H9 (cell line): ENCODE results near the gene POMZP3. TPM values are rescaled to one million over a fixed set of nuclear protein-coding genes. Genes with fewer than 3 reads are reported as not detected.
"Not testable (repeated sequence)": the region's sequence is repeated elsewhere in the genome, so short reads cannot be mapped to it uniquely, and the experiment has no call there.

Experiments
- DNase-seq: peaks from one replicate; pipeline ENCODE4 v3.0.0-alpha.2; 2017
- H2AFZ ChIP-seq: one replicate; pipeline ENCODE4 v1.6.1; 2013; ENCODE audit warnings: mild to moderate bottlenecking, low read length, control low read depth, moderate library complexity
- H2AK5ac ChIP-seq: 2 replicates; pipeline ENCODE4 v1.6.1; 2013; ENCODE audit warnings: low read length, control low read depth, mixed read lengths; ENCODE audit not compliant: insufficient read length
- H2BK120ac ChIP-seq: one replicate; pipeline ENCODE4 v1.6.1; 2013; ENCODE audit warnings: low read depth, mild to moderate bottlenecking, low read length, control low read depth, inconsistent platforms; ENCODE audit not compliant: poor library complexity, severe bottlenecking
- H2BK12ac ChIP-seq: 2 replicates; pipeline ENCODE4 v1.6.1; 2013; ENCODE audit warnings: low read length, control low read depth, mixed read lengths, low read depth; ENCODE audit not compliant: insufficient read length
- H2BK15ac ChIP-seq: 2 replicates; pipeline ENCODE4 v1.6.1; 2013; ENCODE audit warnings: low read depth, low read length, control low read depth
- H2BK20ac ChIP-seq: one replicate; pipeline ENCODE4 v1.6.1; 2013; ENCODE audit warnings: low read depth, mild to moderate bottlenecking, low read length, control low read depth, inconsistent platforms; ENCODE audit not compliant: poor library complexity, severe bottlenecking
- H2BK5ac ChIP-seq: 2 replicates; pipeline ENCODE4 v1.6.1; 2013; ENCODE audit warnings: low read length, control low read depth, mixed read lengths; ENCODE audit not compliant: insufficient read length
- H3K14ac ChIP-seq: 2 replicates; pipeline ENCODE4 v1.6.1; 2013; ENCODE audit warnings: low read length, control low read depth; ENCODE audit not compliant: insufficient read depth
- H3K18ac ChIP-seq: 2 replicates; pipeline ENCODE4 v1.6.1; 2013; ENCODE audit warnings: low read depth, mild to moderate bottlenecking, mixed read lengths, low read length, control low read depth; ENCODE audit not compliant: insufficient read length
- H3K23ac ChIP-seq: 2 replicates; pipeline ENCODE4 v1.6.1; 2013; ENCODE audit warnings: low read length, control low read depth, mixed read lengths, low read depth; ENCODE audit not compliant: insufficient read length
- H3K23me2 ChIP-seq: 2 replicates; pipeline ENCODE4 v1.6.1; 2013; ENCODE audit warnings: low read depth, mild to moderate bottlenecking, mixed read lengths, low read length, control low read depth; ENCODE audit not compliant: insufficient read length, poor library complexity, severe bottlenecking
- H3K27ac ChIP-seq: 2 replicates; pipeline ENCODE4 v1.5.1; 2013; ENCODE audit warnings: low read length, control low read depth, mixed read lengths, low read depth; ENCODE audit not compliant: insufficient read length
- H3K27me3 ChIP-seq: 2 replicates; pipeline ENCODE4 v1.6.1; 2013; ENCODE audit warnings: low read length, control low read depth, inconsistent platforms; ENCODE audit not compliant: insufficient read depth
- H3K4ac ChIP-seq: 2 replicates; pipeline ENCODE4 v1.6.1; 2013; ENCODE audit warnings: low read depth, mild to moderate bottlenecking, control low read depth, inconsistent platforms, low read length, moderate library complexity
- H3K4me1 ChIP-seq: 2 replicates; pipeline ENCODE4 v1.6.1; 2013; ENCODE audit warnings: low read length, control low read depth, inconsistent platforms; ENCODE audit not compliant: insufficient read depth
- H3K4me2 ChIP-seq: 2 replicates; pipeline ENCODE4 v1.6.1; 2013; ENCODE audit warnings: low read length, control low read depth, mixed read lengths; ENCODE audit not compliant: insufficient read length, insufficient read depth
- H3K56ac ChIP-seq: 2 replicates; pipeline ENCODE4 v1.6.1; 2013; ENCODE audit warnings: low read depth, mild to moderate bottlenecking, mixed read lengths, low read length, control low read depth; ENCODE audit not compliant: insufficient read length
- H3K79me1 ChIP-seq: 2 replicates; pipeline ENCODE4 v1.6.1; 2013; ENCODE audit warnings: low read depth, mild to moderate bottlenecking, moderate library complexity, low read length, control low read depth, inconsistent platforms; ENCODE audit not compliant: insufficient read depth, poor library complexity, severe bottlenecking
- H3K79me2 ChIP-seq: 2 replicates; pipeline ENCODE4 v1.6.1; 2013; ENCODE audit warnings: low read length, control low read depth, inconsistent platforms; ENCODE audit not compliant: insufficient read depth
- H3K9ac ChIP-seq: 2 replicates; pipeline ENCODE4 v1.6.1; 2013; ENCODE audit warnings: low read length, control low read depth, mixed read lengths; ENCODE audit not compliant: insufficient read length; ENCODE audit errors: extremely low read depth
- H3K9me3 ChIP-seq: one replicate; pipeline ENCODE4 v1.6.1; 2013; ENCODE audit warnings: low read depth, low read length, inconsistent platforms; ENCODE audit not compliant: control insufficient read depth
- H3T11ph ChIP-seq: one replicate; pipeline ENCODE4 v1.6.1; 2013; ENCODE audit warnings: mild to moderate bottlenecking, low read length, control low read depth, inconsistent platforms
- H4K20me1 ChIP-seq: one replicate; pipeline ENCODE4 v1.6.1; 2013; ENCODE audit not compliant: control insufficient read depth, insufficient read length, insufficient read depth
- H4K5ac ChIP-seq: 2 replicates; pipeline ENCODE4 v1.6.1; 2013; ENCODE audit warnings: low read depth, mild to moderate bottlenecking, mixed read lengths, low read length, control low read depth; ENCODE audit not compliant: insufficient read length
- H4K8ac ChIP-seq: replicated peaks from 2 replicates; pipeline ENCODE4 v1.6.1; 2013; ENCODE audit warnings: low read length, control low read depth, mixed read lengths, low read depth; ENCODE audit not compliant: insufficient read length
- H4K91ac ChIP-seq: 2 replicates; pipeline ENCODE4 v1.6.1; 2013; ENCODE audit warnings: low read depth, mild to moderate bottlenecking, moderate library complexity, mixed read lengths, low read length, control low read depth; ENCODE audit not compliant: insufficient read length
- H3K27ac Mint-ChIP-seq, 3 experiments: 2 replicates in 2 of 3; 3 replicates in 1 of 3; pipeline ENCODE4 v1.8.0; 2020 to 2021; ENCODE audit warnings: mixed read lengths in 3 of 3, mild to moderate bottlenecking in 1 of 3, moderate library complexity in 1 of 3
- H3K27me3 Mint-ChIP-seq: 2 replicates; pipeline ENCODE4 v1.8.0; 2021; ENCODE audit warnings: low read depth, mild to moderate bottlenecking, moderate library complexity, mixed read lengths
- H3K36me3 Mint-ChIP-seq, 3 experiments: 2 replicates in 2 of 3; 3 replicates in 1 of 3; pipeline ENCODE4 v1.8.0; 2020 to 2021; ENCODE audit warnings: low read depth in 3 of 3, mixed read lengths in 3 of 3; ENCODE audit not compliant: insufficient read depth in 1 of 3
- H3K4me1 Mint-ChIP-seq, 2 experiments: 2 replicates each; pipeline ENCODE4 v1.8.0; 2020; ENCODE audit warnings: mixed read lengths in 2 of 2
- H3K4me3 Mint-ChIP-seq, 2 experiments: 2 replicates in 1 of 2; 3 replicates in 1 of 2; pipeline ENCODE4 v1.8.0; 2020 to 2021; ENCODE audit warnings: mild to moderate bottlenecking in 2 of 2, mixed read lengths in 2 of 2, moderate library complexity in 1 of 2
- H3K9me3 Mint-ChIP-seq, 2 experiments: 2 replicates in 1 of 2; 3 replicates in 1 of 2; pipeline ENCODE4 v1.8.0; 2020; ENCODE audit warnings: mild to moderate bottlenecking in 2 of 2, mixed read lengths in 2 of 2, moderate library complexity in 1 of 2
- WGBS: extraction: QIAGEN DNeasy Blood & Tissue Kit; methylation state at CpG from one replicate; pipeline ENCODE4 v1.1.7; 2013; ENCODE audit warnings: missing lambda C conversion rate, low lambda C conversion rate, mixed read lengths; ENCODE audit not compliant: insufficient read length; ENCODE audit errors: extremely low coverage; 5-methylcytosine and 5-hydroxymethylcytosine counted together
- total RNA-seq: library from RNA; stranded (reverse); gene quantifications from 2 replicates; pipeline ENCODE4 v1.2.1, GENCODE V29; 2021

The POMZP3 gene
- total RNA-seq, 1 experiment from 2014 or later = 8.5 TPM

- H3K79me2 ChIP-seq, H3K4me2 ChIP-seq, H3K4me3 Mint-ChIP-seq, H3T11ph ChIP-seq, H3K4me1 ChIP-seq, H3K14ac ChIP-seq, H3K23me2 ChIP-seq, H2AK5ac ChIP-seq, H3K27ac ChIP-seq, H4K5ac ChIP-seq, H2BK20ac ChIP-seq, H3K9ac ChIP-seq, H2AFZ ChIP-seq, H3K9me3 ChIP-seq, H4K20me1 ChIP-seq, DNase-seq, H3K27me3 ChIP-seq, H4K91ac ChIP-seq, H2BK15ac ChIP-seq, H3K27ac Mint-ChIP-seq, H3K4ac ChIP-seq, H3K56ac ChIP-seq, H3K79me1 ChIP-seq, H2BK12ac ChIP-seq, H4K8ac ChIP-seq, H2BK5ac ChIP-seq, H3K4me1 Mint-ChIP-seq, H3K27me3 Mint-ChIP-seq, H3K18ac ChIP-seq, H2BK120ac ChIP-seq, H3K23ac ChIP-seq: not testable (repeated sequence)
- H3K36me3 Mint-ChIP-seq = peaks cover 34 to 44% (median 35%) of the 10 kb centered on the region in 3 experiments
- peaks cover 28 to 31% of the 10 kb centered on the region in 2 experiments for H3K9me3 Mint-ChIP-seq
Measured at GRCh38 chr7:76567753-76568152, 59.3 kb downstream of the POMZP3 start.

GRCh38 chr7:76567311-76567710, 59.8 kb downstream of the POMZP3 start:
- H4K5ac ChIP-seq, H3K14ac ChIP-seq, H2BK20ac ChIP-seq, H2BK12ac ChIP-seq, H3K56ac ChIP-seq, H2BK5ac ChIP-seq, H3K9me3 ChIP-seq, H3K4me3 Mint-ChIP-seq, H3K27me3 ChIP-seq, H3K27ac ChIP-seq, H2AFZ ChIP-seq, H3K27ac Mint-ChIP-seq, H3K4me1 ChIP-seq, H4K20me1 ChIP-seq, H2BK15ac ChIP-seq, H3K79me1 ChIP-seq, H3T11ph ChIP-seq, H3K4ac ChIP-seq, H4K8ac ChIP-seq, H3K23me2 ChIP-seq, H3K18ac ChIP-seq, H4K91ac ChIP-seq, H3K79me2 ChIP-seq, H3K23ac ChIP-seq, H3K4me1 Mint-ChIP-seq, H2AK5ac ChIP-seq, DNase-seq, H3K4me2 ChIP-seq, H2BK120ac ChIP-seq, H3K27me3 Mint-ChIP-seq, H3K9ac ChIP-seq: not testable (repeated sequence)
- Mint-ChIP-seq H3K9me3 (peaks cover 31 to 34% of the 10 kb centered on the region in 2 experiments), H3K36me3 (peaks cover 34 to 46% (median 38%) of the 10 kb centered on the region in 3 experiments)
- WGBS = no CpG with 5 or more reads among the region's 4 CpGs
